ENCODE results near the gene HIP1. TPM values are rescaled to one million over a fixed set of nuclear protein-coding genes. Genes with fewer than 3 reads are reported as not detected.
"Not testable (repeated sequence)": the region's sequence is repeated elsewhere in the genome, so short reads cannot be mapped to it uniquely, and the experiment has no call there.

The HIP1 gene
- total RNA-seq, 1 donor from 2014 or later = 65.5 TPM

- TF ChIP-seq CTCF (IDR thresholded peaks at IDR 0.05; ENCODE audit: partially characterized antibody, unreplicated experiment) = no peak
- Mint-ChIP-seq H3K27ac (ENCODE audit: unreplicated experiment) (no peak overlapping the region), H3K36me3 (ENCODE audit: unreplicated experiment) (no peaks in the 10 kb centered on the region), H3K4me3 (ENCODE audit: unreplicated experiment) (no peak overlapping the region), H3K27me3 (ENCODE audit: unreplicated experiment) (no peaks in the 10 kb centered on the region), H3K9me3 (ENCODE audit: unreplicated experiment) (peaks cover 3% of the 10 kb centered on the region), H3K4me1 (ENCODE audit: low read depth, unreplicated experiment) (no peaks in the 10 kb centered on the region)
- no peak for DNase-seq
Measured at GRCh38 chr7:75573477-75574019, 165.2 kb downstream of the HIP1 start.

GRCh38 chr7:75572814-75573213 lies 165.9 kb downstream of the HIP1 start:
- no peak overlapping the region for H3K27ac Mint-ChIP-seq (ENCODE audit: unreplicated experiment)
- no peak for TF ChIP-seq CTCF (IDR thresholded peaks at IDR 0.05; ENCODE audit: partially characterized antibody, unreplicated experiment)
- H3K36me3 Mint-ChIP-seq (ENCODE audit: unreplicated experiment) = no peaks in the 10 kb centered on the region
- H3K27me3 Mint-ChIP-seq (ENCODE audit: unreplicated experiment) = peaks cover 2% of the 10 kb centered on the region
- H3K9me3 Mint-ChIP-seq (ENCODE audit: unreplicated experiment) = peaks cover 3% of the 10 kb centered on the region
- no peak overlapping the region for H3K4me3 Mint-ChIP-seq (ENCODE audit: unreplicated experiment)
- no peak for DNase-seq
- H3K4me1 Mint-ChIP-seq (ENCODE audit: low read depth, unreplicated experiment) = no peaks in the 10 kb centered on the region

- Mint-ChIP-seq H3K36me3 (ENCODE audit: unreplicated experiment) (no peaks in the 10 kb centered on the region), H3K27ac (ENCODE audit: unreplicated experiment) (no peak overlapping the region), H3K9me3 (ENCODE audit: unreplicated experiment) (peaks cover 3% of the 10 kb centered on the region), H3K27me3 (ENCODE audit: unreplicated experiment) (peaks cover 2% of the 10 kb centered on the region), H3K4me3 (ENCODE audit: unreplicated experiment) (no peak overlapping the region), H3K4me1 (ENCODE audit: low read depth, unreplicated experiment) (no peaks in the 10 kb centered on the region)
- DNase-seq = no peak
- TF ChIP-seq CTCF (IDR thresholded peaks at IDR 0.05; ENCODE audit: partially characterized antibody, unreplicated experiment) = no peak
Measured at GRCh38 chr7:75572396-75572795, 166.3 kb downstream of the HIP1 start.

- no peaks in the 10 kb centered on the region for H3K36me3 Mint-ChIP-seq (ENCODE audit: unreplicated experiment)
- H3K4me1 Mint-ChIP-seq (ENCODE audit: low read depth, unreplicated experiment) = no peaks in the 10 kb centered on the region
- H3K4me3 Mint-ChIP-seq (ENCODE audit: unreplicated experiment) = no peak overlapping the region
- peaks cover 2% of the 10 kb centered on the region for H3K27me3 Mint-ChIP-seq (ENCODE audit: unreplicated experiment)
- no peak overlapping the region for H3K27ac Mint-ChIP-seq (ENCODE audit: unreplicated experiment)
- TF ChIP-seq CTCF (IDR thresholded peaks at IDR 0.05; ENCODE audit: partially characterized antibody, unreplicated experiment) = no peak
- H3K9me3 Mint-ChIP-seq (ENCODE audit: unreplicated experiment) = peaks cover 6% of the 10 kb centered on the region
- DNase-seq = no peak
Measured at GRCh38 chr7:75571209-75571608, 167.5 kb downstream of the HIP1 start.

GRCh38 chr7:75569629-75570282 lies 169.0 kb downstream of the HIP1 start:
- H3K27ac Mint-ChIP-seq (ENCODE audit: unreplicated experiment); H3K36me3 Mint-ChIP-seq (ENCODE audit: unreplicated experiment); H3K4me3 Mint-ChIP-seq (ENCODE audit: unreplicated experiment); H3K4me1 Mint-ChIP-seq (ENCODE audit: low read depth, unreplicated experiment); DNase-seq; H3K9me3 Mint-ChIP-seq (ENCODE audit: unreplicated experiment); H3K27me3 Mint-ChIP-seq (ENCODE audit: unreplicated experiment): not testable (repeated sequence)

Data from glutamatergic neuron (in vitro differentiated cells).